GM19452 (cell line): ENCODE data around the gene CNTRL.

Source experiments
- ATAC-seq: cut with Tn5 transposase; IDR thresholded peaks from one replicate; pipeline ENCODE4 v1.9.1; 2021; ENCODE audit not compliant: unreplicated experiment

Gene CNTRL

DNA sequence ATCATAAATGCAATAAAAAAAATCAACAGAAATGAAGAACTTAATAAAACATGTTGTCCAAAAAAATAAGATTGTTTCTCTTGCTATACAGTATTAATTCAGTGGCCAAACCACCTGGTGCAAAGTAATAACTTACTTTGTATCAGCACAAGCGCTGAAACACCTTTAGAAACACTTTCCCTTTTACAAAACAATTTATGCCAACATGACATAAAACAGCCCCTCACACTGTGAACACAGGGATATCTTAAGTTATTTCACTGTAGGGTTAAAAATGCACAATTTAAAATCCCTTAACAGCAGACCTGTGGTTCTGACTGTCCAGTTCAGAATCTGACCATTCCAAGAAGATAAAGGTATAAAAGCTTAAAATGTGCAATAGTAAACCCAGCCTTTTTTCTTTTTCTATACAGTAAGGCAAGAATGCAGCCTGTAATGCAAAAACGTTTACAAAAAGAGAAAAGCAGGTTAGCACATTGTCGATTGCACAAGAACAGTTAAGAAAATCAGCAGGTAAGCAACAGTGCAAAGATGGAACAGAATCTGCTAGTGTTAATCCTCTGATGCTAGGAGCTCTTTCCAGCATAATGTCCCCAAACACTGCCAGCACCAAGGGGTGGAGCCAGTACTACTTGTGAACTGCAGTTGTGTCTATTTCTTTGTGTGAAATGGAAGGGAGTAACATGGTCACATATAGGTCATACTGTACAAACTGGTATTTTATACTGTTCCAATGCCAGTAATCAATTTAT is 105.4 kb downstream of the CNTRL start:
- no peak for ATAC-seq

DNA sequence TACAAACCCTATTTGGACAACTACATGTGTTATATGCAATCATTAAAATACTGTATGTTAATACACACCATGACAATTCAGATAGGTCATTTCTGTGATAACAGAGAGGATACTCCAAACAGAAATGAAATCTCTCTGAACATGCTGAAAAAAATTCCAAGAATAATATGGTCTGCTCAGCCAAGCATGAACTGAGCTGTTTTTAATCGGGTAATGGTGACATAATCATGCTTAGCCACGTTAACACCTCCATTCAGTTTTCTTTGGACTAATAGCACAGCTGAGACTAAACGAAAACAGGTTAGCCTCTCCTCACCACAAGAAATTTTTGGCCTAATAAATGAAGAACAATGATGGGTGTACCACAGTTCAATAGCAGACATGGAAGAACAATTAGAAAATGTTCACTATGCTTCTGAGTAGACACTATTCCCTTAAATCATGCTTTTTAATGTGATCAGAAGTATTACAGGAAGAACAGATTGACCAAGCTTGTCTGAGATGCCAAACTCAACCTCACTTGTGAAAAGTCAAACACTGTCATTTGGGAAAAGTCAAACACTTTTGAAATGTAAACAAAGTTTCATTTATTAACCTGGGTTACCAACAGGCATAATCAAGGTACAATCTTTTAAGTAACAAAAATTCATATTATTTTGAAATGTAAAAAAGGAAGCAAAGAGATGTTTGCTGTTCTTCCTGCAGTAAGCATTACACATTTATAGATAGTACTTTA is 107.5 kb downstream of the CNTRL start:
- ATAC-seq, result no peak

DNA sequence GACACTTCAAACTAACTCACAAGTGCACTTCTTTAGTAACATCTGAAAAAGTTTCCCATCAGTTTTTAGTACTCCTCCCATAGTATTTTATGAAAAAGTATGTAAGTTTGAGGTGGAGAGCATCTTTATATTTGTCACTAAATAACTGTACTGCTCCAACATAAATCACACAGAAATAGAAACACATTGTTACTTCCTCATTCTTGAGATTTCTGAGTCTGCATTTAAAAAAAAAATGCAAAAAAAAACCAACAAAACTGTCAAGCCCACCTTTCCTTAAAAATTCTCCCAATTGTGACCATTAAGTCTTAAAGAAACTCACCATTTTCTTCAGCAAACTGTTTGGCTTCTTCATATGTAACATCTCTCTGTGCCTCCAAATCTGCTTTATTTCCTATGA is 108.2 kb downstream of the CNTRL start:
- no peak for ATAC-seq

DNA sequence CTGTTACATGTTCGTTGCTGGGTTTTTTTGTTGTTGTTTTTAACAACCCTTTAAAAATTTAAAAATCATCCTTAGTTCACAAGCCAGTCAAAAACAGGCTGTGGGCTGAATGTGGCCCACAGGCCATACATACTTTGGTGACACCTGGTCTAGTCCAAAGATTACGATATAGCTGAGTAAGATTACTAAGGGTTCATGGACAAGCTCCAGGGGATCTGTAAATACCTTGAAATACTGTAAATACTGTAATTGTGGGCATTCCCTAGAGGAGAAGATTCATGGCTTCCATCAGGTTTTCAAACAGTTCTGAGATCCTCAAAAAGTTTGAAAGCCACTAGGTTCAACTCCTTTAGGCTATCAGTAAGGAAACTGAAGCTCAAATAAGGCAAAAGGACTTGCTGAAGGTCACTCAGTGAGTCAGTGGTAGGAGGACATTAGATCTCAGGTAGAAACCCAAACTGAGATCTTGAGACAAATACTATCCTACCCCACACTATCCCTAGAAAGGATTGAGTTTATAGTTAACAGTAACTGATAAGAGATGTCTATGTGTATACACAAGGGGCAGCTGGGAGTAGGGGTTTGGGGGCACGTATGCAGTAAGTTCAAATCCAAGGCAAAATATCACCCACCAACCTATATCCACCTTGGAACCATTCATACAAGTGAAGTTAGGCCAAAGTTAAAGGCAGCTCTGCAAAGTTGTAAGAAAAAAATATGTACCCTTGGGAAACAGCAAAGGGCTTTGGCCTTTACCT is 109.1 kb downstream of the CNTRL start:
- ATAC-seq, result no peak

DNA sequence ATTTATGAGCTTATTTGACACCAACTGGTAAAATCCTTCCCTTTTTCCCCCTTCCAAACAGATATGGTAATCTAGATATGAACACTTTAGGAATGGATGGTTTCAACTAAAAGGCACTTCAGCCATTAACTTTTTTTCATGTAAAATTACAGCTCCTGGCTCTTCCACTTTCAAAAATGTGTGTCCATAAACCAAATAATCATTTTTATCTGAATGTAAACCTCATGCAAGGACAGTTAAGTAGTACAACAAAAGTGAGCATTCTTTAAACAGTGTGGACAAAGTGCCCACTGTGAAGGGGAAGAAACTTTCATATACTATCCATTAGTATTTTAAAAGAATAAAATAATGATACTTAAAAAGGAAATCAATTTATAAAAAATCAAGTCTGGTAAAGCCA is 109.7 kb downstream of the CNTRL start:
- ATAC-seq, result no peak

DNA sequence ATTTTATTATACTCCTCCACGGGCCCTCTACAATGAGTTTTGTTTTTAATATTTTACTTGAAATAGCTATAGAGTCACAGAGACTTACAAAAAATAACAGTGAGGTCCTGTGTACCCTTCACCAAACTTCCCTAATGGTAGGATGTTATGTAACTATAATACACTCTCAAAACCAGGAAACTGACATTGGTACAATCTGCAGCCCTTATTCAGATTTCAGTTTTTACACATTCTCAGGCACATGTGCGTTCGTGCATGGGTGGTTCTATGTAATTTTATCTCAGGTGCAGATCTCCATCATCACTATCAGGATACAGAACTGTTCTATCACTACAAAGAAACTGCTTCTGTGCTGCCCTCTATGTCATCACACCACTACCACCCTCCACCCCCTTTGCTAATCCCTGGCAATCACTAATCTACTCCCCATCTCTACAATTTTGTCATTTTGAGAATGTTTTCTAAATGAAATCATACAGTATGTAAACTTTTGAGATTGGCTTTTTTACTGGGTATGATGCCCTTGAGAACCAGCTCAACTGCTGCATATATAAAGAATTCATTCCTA is 110.5 kb downstream of the CNTRL start:
- no peak for ATAC-seq

DNA sequence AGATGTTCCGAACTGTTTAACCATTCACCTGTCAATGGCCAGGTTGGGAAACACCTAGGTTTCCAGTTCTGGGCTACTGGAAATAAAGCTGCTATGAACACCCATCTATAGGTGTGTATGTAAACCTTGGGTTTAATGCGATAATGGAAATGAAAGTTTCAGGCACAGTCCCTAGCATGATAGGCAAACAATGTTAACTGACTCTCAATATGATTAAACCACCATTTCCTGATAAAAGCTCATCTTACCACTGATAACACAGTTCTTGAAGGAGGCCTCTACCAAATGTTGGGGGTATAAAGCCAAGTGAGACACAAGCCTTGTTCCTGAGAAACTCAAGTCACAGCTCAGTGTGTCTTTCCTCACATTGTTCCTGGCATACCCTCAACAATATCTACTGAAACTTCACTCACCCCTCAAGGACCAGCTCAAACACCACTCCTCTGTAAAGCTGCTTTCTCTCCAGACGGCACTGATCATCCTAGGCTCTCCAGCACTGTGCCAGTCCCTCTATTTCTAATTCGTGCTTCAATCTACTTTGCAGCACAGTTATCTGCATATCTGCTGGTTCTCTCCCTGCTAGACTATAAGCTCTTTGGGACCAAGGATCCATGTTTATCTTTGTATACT is 111.1 kb downstream of the CNTRL start:
- ATAC-seq, result no peak

DNA sequence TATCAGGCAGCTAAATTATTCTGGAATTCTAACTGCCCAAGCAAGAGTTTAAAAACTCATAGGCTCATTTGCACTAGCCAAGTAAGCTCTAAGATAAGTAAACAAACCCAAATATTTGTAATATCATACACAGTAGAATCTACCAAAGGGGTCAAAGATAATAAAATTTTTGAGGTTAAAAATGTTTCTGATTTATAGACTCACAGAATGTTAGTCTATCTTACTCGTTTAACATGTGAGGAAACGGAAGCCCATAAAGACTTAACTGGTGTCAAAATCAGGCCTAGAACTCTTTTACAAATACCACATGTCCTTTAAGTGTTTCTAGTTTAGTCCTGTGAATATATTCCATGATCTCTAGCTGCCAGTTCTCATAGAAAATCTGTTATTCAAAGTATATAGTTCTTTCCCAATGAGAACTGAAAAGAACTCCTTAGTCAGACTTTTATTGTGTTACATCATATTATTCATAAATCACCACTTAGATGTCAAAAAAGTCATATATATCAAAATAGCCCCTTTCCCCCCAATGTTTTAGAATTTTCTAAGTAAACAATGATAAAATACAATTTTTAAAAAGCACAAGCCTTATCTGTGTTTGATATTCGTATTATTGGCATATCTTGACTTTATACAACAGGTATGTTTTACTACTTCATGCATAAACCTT is 113.0 kb downstream of the CNTRL start:
- no peak for ATAC-seq

DNA sequence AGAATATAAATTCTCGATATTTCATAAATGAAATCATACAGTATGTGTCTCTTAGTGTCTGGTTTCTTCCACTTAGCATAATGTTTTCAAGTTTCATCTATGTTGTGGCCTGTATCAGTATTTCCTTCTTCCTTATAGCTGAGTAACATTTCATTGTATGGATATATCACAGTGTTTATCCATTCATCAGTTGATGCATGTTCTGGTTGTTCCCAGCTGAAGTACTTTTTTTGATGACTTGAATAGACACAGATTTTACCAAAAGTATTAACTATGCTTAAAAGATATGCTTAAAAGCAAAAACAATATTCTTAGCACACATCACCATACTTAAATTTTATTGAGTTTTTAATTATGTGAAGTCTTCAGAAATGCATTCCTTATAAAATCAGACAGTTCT is 114.3 kb downstream of the CNTRL start:
- ATAC-seq, result no peak

DNA sequence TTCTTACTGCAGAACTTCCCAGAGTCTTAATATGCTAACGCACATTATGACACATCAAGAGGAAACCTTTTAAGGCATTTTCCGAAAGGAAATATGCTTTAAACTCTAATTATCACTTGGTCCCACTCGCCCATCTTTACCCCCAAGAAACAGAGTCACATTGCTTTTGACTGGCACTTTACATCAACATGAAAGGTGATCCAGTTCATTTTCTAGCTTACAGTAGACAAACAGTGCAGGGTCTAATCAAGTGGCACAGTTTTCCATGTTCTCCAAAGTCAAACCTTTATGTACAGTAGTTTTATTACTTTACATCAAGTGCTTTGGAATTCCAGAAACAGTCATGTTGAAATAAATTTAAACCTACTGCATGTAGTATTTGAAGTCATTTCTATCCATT is 114.9 kb downstream of the CNTRL start:
- ATAC-seq, result no peak

DNA sequence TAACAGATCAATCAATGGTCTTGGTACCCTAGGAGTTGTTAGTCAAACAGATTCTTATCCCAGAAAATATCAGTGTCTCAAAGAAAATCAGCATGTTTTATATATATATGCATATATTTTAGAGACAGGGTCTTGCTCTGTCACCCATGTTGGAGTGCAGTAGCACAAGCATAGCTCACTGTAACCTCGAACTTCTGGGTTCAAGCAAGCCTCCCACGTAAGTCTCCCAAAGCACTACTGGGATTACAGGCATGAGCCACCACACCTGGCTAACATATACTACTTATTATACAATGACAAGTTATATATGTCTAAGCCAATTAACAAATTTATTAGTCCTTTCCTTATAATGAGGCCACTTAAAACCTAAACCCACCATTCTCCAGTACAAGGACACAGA is 116.5 kb downstream of the CNTRL start:
- no peak for ATAC-seq

DNA sequence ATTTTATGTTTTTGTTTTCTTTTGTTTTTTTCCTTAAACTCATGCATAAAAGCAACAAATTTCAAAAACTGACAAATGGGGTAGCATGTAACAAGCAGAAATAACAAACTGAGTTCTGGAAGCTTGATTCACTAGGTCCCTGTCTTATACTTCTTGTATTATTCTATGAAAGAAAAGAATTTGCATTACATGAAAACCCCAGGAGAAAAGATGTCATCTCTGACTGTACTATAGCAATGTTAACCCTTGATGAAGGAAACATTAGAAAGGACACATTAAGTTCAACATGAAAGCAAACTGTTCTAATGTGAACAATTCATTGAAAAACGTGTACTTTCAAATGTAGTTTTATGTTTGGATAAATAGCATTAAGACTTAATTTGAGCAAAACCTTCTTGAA is 117.8 kb downstream of the CNTRL start:
- no peak for ATAC-seq

DNA sequence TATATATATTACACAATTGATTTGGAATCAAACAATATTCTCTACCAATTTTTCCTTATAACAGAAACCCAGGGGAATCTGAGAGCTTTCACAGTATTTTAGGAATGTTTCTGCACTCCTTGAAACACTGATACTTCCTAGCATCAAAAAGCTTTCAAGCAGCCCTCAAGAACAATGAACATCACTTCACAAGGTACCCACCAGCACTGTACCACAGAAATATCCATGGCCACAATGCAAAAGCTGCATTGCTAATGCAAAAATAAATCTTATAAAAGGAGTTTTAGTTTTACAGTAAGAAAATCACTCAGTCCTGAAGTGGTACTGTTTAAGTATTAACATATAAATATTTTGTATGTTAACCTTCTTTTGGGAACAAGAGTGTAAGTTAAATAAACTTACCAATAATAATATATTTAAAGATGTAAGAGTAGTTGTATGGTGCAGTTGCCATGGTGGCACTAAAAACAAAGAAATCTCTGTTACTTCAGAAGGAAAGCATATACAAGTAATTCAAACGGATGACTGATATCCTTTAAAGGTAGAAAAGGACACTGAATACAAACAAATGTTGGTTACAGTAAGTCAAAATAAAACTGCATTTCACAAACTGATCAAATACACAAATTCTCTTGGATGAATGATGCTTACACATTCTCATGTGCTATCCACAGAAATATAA is 118.3 kb downstream of the CNTRL start:
- ATAC-seq, result no peak

DNA sequence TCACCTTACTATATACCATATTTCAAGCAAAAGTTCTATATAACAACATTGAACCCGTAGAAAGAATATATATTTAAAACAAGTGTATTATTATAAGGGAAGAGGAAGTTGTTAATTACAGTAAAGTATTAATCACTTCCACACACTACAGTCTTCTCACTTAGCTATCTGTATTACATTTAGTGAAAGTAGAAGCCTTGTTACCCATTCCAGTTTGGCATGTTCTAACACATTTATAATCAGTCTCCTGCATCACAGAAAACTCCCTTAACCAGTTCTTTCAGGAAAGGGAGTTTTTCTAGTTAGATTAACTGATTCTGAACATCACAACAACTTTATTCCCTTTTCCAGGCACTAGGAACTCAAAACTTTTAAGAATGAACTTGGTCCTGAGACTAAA is 120.0 kb downstream of the CNTRL start:
- ATAC-seq, result no peak

DNA sequence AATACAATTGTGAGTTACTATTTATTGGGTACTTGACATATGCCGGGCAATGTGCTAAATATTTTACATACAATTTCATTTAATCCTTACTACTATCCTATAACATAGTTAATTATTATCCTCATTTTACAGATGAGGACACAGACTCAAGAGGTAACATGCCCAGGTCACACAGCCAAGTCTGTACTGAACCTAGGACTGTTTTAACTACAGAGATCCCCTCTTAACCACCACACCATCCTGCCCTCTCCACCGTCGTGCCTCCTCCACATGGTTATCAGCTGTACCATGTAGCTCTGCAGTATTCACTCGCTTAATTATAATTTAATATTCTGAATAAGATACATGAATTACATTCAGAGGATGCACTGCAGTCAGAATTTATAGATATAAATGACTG is 121.6 kb downstream of the CNTRL start:
- ATAC-seq, result peak; percentile 43

DNA sequence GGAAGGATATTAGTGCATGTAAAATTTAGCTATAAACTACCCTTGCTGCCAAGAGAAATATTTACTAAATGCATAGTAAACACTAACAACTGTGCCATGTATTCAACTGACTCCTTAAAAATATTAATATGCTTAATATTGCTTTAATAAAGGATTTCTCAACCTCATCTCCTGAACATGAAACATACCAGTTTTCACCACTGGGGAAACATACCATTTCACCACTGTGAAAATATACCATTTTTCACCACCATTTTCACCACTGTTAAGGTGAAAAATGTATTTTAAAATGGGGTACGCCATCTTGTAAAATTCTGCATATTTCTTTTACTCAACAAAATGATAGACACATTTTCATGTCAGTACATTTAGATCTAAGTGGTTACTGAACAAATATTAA is 122.4 kb downstream of the CNTRL start:
- ATAC-seq, result no peak

DNA sequence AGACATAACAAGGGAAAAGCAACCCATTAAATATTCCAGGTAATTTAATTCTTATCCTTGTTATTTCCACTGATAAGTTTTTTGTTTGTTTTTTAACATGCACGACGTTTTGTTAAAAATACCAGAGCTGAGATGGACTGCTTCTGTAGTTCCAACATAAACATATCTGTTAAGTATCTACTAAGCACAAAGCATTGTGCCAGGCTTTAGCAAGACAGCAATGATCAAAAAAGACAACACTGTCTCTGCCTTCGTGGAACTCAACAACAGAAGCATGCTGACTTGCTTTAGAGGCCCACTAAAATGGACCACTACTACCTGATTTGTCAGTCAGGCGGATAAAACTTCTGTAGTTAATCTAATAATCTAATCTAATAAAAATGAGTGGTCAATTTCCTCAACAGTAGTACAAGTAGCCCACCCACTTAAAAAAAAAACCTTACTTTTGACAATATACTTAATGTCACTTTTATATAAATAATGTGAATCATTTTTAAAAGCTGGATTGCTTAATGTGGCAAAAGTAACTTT is 123.8 kb downstream of the CNTRL start:
- no peak for ATAC-seq

DNA sequence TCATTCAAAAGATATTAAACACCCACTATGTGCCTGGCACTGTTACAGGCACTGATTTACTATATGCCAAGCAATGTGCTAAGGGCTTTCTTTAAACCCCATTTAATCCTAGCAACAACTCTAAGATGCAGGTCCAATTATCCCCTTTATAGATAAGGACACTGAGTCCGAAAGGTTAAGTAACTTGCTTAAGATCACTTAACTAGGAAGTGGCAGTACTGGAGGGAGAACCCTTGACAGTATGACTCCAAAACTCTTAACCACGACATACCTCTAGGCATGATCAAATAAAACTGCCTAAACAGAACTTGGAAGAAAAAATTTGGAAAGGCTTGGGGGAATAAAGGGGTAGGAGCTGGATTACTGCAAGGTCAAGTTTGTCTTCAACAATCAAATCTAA is 125.2 kb downstream of the CNTRL start:
- ATAC-seq, result no peak

DNA sequence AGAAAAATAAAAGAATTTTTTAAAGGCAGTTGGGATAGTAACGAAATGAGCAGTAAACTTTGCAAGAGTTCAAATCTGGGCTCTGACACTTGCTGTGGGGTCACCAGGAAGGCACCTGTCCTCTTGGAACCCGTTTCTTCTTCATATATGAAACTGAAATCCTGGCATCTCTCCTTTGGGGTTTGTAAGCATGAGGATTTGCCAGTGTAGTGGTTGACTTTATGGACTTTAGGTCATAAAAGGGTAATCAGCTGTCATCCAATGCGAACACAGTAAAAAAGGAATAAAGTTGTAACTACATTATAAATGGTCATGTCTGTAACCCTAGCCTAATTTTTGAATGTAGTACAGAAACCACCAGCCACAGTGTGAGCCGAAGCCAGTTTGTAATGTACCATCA is 125.6 kb downstream of the CNTRL start:
- ATAC-seq, result no peak
